T-helper 17 cell (primary cell): ENCODE results near the gene AKT2. TPM values are rescaled to one million over a fixed set of nuclear protein-coding genes. Genes with fewer than 3 reads are reported as not detected.
A peak's percentile ranks its signal among the peaks of the same experiment; 100 is the strongest.

Experiments
- ATAC-seq: fragments of 150-1000 bp; cut with Tn5 transposase; 2 replicates; pipeline ENCODE4 v1.10.0; 2021; ENCODE audit warnings: mild to moderate bottlenecking, moderate library complexity
- DNase-seq, 3 donors: peaks; one replicate each; pipeline versions ENCODE4 v3.0.0 to v3.0.0-alpha.2; 2020 to 2021
- H3K9me3 ChIP-seq: one replicate; pipeline ENCODE4 v1.7.0; 2013; ENCODE audit warnings: low read length, mild to moderate bottlenecking; ENCODE audit not compliant: control insufficient read depth, poor library complexity, severe bottlenecking
- H3K27ac Mint-ChIP-seq: one replicate; pipeline ENCODE4 v1.8.0; 2022; ENCODE audit warnings: mild to moderate bottlenecking, moderate library complexity, mixed read lengths
- H3K27me3 Mint-ChIP-seq: one replicate; pipeline ENCODE4 v1.8.0; 2022; ENCODE audit warnings: mixed read lengths
- H3K36me3 Mint-ChIP-seq: one replicate; pipeline ENCODE4 v1.8.0; 2022; ENCODE audit warnings: low read depth, mixed read lengths
- H3K4me1 Mint-ChIP-seq: one replicate; pipeline ENCODE4 v1.8.0; 2022; ENCODE audit warnings: mild to moderate bottlenecking, mixed read lengths
- H3K4me3 Mint-ChIP-seq: one replicate; pipeline ENCODE4 v1.8.0; 2022; ENCODE audit warnings: mild to moderate bottlenecking, moderate library complexity, mixed read lengths
- total RNA-seq, 4 donors: library from RNA in 2 of 4; stranded (reverse) in 2 of 4; gene quantifications; one replicate each; pipeline ENCODE4 v1.2.3 and lab custom pipeline; 2022 to 2026

Gene AKT2
- total RNA-seq, 2 donors from 2014 or later: 168 to 187 TPM

DNA sequence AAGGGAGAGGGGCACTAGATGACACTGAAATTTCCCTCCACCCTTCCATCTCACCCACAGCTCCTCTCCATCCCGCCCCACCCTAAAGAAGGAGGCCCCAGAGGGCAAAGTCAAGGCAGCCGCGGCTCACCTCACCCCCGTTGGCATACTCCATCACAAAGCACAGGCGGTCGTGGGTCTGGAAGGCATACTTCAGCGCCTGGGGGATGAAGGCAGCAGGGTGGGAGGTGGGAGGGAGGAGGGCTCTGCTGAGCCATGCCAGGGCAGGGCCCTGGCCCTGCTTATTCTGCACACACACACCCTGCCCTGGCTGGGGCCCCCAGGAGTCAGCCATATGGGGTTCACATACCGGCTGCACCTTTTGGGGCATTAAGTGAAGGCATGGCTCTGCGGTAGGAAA is 46.4 kb downstream of the AKT2 start:
- ATAC-seq: no peak
- peak overlapping the region; percentile 16 for H3K27ac Mint-ChIP-seq
- no peak for DNase-seq
- peaks cover 5% of the 10 kb centered on the region for H3K36me3 Mint-ChIP-seq
- H3K9me3 ChIP-seq: no peaks in the 10 kb centered on the region
- no peaks in the 10 kb centered on the region for H3K27me3 Mint-ChIP-seq
- H3K4me1 Mint-ChIP-seq: peaks cover 10% of the 10 kb centered on the region
- H3K4me3 Mint-ChIP-seq: no peak overlapping the region

DNA sequence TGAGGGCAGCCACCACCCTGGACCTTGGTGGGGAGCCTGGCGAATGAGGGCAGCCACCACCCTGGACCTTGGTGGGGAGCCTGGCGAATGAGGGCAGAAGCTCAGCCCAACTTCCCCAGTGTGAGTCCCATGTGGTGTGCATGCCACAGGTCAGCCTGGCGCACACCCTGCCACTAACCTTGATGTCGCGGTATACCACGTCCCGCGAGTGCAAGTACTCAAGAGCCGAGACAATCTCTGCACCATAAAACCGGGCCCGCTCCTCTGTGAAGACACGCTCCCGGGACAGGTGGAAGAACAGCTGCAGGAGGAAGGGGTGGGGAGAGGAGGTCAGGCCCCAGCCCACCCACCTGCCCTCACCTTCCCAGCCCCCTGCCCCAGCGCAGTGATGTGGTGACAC is 47.4 kb downstream of the AKT2 start:
- H3K27ac Mint-ChIP-seq: peak overlapping the region; percentile 16
- no peak for ATAC-seq

DNA sequence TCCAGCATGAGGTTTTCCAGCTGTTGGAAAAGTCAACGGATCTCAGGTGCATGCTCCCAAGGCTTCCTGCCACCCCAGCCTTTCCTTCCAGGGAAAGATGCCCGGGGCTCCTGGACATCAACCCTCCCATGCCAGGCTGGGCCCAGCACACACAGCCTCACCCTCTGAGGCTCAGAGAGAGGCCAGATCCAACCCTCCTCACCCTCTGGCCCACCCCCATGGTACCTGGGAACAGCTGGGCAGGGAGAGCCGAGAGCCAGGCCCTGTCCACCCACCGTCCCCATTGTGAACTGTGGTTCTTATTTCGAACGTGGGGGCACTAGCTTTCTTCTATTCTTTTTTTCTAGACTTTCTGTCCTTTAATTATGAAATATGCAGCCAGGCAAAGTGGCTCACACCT is 48.8 kb downstream of the AKT2 start:
- no peak for DNase-seq
- H3K27me3 Mint-ChIP-seq: no peaks in the 10 kb centered on the region
- no peak for ATAC-seq
- H3K27ac Mint-ChIP-seq: no peak overlapping the region
- no peak overlapping the region for H3K4me3 Mint-ChIP-seq
- peaks cover 8% of the 10 kb centered on the region for H3K4me1 Mint-ChIP-seq
- no peaks in the 10 kb centered on the region for H3K9me3 ChIP-seq
- peaks cover 3% of the 10 kb centered on the region for H3K36me3 Mint-ChIP-seq

More for the DNA sequence above, 47.4 kb downstream of the AKT2 start:
- peaks cover 5% of the 10 kb centered on the region for H3K36me3 Mint-ChIP-seq
- no peaks in the 10 kb centered on the region for H3K27me3 Mint-ChIP-seq
- no peaks in the 10 kb centered on the region for H3K9me3 ChIP-seq
- peaks cover 10% of the 10 kb centered on the region for H3K4me1 Mint-ChIP-seq
- DNase-seq: no peak
- H3K4me3 Mint-ChIP-seq: peak overlapping the region; percentile 41

DNA sequence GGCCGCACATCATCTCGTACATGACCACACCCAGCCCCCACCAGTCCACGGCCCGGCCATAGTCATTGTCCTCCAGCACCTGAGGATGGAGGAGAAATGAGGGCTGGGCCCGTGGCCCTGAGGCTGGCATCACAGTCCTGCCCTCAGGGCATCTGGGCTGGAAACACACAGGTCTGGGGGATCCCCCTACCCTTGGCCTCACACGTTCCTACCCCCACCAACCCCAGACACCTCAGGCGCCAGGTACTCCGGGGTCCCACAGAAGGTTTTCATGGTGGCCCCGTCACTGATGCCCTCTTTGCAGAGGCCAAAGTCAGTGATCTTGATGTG is 49.2 kb downstream of the AKT2 start:
- no peak for DNase-seq
- Mint-ChIP-seq H3K4me1 (peaks cover 8% of the 10 kb centered on the region), H3K27ac (no peak overlapping the region), H3K36me3 (peaks cover 3% of the 10 kb centered on the region), H3K27me3 (no peaks in the 10 kb centered on the region), H3K4me3 (no peak overlapping the region)
- ATAC-seq: no peak
- no peaks in the 10 kb centered on the region for H3K9me3 ChIP-seq

DNA sequence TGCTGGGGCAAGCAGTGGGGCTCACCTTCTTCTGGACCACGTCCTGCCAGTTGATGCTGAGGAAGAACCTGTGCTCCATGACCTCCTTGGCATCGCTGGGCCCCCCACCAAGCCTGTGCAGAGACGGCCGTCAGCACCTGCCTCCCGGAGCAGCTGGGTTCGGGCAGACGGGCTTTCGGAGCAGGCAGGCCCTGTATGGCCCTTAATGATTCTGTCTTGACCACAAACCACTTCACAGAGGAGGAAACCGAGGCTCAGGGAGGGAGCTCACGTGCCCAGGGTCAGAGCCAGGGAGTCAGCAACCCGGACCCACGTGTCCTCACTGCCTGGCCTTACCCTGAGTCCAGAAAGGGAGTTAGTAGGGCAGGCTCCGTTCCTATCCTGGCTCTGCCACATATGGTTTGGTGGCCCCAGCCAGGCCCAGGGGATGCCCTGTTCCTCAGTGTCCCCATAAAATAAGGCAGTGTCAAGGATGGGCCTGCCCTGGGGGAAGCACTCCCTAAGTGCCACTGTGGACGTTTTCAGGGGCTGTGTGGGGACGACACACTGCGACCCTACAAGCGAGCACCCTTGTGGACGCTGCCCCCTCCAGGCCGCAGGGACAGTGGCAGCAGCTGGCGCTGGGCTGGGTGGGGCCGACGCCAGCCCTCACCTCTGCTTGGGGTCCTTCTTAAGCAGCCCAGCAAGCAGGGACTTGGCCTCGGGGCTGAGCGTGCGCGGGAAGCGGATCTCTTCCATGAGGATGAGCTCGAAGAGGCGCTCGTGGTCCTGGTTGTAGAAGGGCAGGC is 49.7 kb downstream of the AKT2 start:
- peaks cover 3% of the 10 kb centered on the region for H3K36me3 Mint-ChIP-seq
- H3K27ac Mint-ChIP-seq: no peak overlapping the region
- ATAC-seq (no peak), DNase-seq (no peak)
- H3K27me3 Mint-ChIP-seq: no peaks in the 10 kb centered on the region
- peaks cover 8% of the 10 kb centered on the region for H3K4me1 Mint-ChIP-seq
- no peak overlapping the region for H3K4me3 Mint-ChIP-seq
- no peaks in the 10 kb centered on the region for H3K9me3 ChIP-seq

DNA sequence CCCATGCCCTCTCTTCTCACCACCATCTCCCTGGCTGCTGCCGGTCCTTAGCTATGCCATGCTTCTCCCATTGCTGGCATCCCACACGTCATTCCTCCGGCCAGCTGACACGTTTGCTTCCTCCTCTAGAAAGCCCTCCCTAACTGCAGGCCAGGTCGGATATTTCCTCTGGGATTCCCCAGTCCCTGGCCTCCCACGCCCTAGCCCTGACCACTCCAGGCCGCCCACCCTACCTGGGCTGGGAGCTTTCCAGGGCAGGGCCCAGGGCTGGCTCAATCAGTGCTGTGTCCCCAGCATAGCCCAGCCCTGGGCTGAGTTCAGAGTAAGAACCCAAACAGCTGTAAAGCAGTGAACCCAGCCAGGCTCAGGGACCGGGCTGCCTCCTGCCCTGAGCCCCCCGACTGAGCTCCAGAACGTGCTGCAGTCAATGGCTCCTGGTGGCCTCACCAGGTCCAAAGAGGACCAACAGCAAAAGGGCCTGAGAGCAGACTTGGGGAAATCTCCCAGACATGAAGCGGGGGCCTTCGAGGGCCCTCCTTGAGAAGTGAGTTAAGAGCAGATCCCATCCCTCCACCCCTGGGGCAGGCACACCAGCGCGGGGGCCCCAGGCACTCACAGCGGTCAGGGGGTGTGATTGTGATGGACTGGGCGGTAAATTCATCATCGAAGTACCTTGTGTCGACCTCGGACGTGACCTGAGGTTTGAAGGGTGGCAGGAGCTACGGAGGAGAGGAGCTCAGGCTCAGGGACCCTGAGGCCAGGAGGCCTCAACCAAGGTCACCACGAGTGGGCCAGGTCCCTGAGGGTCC is 50.5 kb downstream of the AKT2 start:
- H3K9me3 ChIP-seq: no peaks in the 10 kb centered on the region
- DNase-seq: no peak
- no peak overlapping the region for H3K27ac Mint-ChIP-seq

DNA sequence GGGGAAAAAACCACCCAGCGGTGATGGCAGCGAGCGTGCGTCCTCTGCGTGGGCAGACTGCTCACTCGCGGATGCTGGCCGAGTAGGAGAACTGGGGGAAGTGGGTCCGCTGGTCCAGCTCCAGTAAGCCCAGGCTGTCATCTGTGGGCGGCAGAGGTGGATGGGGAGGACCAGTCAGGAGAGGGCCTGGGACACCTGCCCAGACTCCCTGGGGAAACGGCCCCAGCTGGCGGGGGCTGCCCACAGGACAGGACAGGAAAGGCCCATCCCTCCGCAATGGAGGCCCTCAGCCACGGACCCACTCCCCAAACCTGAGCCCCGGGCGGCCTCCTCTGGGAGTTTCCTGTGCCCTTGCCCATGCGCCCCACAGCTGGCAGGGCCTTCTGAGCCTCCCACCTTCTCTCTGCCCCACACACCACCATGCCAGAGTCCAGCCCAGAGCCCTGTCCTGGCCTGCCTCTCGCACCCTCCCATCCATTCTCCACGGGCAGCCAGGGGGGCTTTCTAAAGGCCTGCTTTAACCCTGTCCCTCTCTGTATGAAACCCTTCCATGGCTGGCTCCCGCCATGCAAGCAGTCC is 51.2 kb downstream of the AKT2 start:
- DNase-seq (no peak), ATAC-seq (no peak)
- Mint-ChIP-seq H3K36me3 (peaks cover 3% of the 10 kb centered on the region), H3K4me3 (no peak overlapping the region), H3K27me3 (no peaks in the 10 kb centered on the region), H3K4me1 (peaks cover 8% of the 10 kb centered on the region), H3K27ac (no peak overlapping the region)
- no peaks in the 10 kb centered on the region for H3K9me3 ChIP-seq

More for the DNA sequence above, 50.5 kb downstream of the AKT2 start:
- ATAC-seq: no peak
- Mint-ChIP-seq H3K4me1 (peaks cover 8% of the 10 kb centered on the region), H3K36me3 (peaks cover 3% of the 10 kb centered on the region), H3K27me3 (no peaks in the 10 kb centered on the region), H3K4me3 (peak overlapping the region; percentile 31)

DNA sequence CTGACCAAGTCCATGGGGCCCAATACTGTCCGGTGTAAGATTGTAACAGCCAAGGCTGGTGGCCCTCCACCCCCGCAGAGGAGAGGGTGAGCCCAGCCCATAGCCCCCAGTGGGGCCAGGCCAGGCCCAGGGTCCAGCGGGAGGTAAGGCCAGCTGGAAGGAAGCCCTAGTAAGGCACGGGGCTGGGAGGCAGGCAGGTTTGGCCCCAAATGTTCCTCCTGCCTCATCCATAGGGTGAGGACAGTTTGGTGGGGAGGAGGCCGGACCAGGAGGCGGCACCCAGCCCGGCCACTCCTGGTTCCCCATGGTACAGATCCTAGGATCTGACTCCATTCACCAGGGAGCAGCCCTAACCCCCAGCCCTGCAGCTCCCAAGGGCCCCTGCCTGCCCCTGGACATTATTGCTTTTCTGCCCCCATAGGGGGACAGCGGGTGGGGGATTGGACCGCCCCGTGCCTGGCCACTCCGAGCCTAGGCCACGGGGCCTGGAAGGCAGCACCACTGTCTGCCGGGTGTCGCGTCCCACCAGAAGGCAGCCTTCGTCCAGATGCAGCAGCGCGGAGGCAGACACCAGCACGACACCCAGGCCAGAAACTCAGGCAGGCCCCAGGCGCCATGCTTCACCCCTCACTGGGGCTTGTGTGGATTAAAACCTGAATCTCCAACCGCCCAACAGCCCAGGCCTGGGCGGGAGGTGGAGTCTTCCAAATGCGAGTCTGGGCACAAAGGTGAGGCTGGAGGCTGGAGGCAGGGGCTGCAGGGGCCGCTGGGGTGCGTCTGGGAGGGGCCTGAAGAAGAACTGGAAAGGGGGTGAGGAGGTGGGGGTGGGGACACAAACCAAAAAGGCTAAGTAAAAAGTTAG is 52.0 kb downstream of the AKT2 start:
- H3K27ac Mint-ChIP-seq: no peak overlapping the region
- no peaks in the 10 kb centered on the region for H3K9me3 ChIP-seq
- peaks cover 1% of the 10 kb centered on the region for H3K27me3 Mint-ChIP-seq
- DNase-seq (no peak), ATAC-seq (no peak)
- no peak overlapping the region for H3K4me3 Mint-ChIP-seq
- peaks cover 9% of the 10 kb centered on the region for H3K4me1 Mint-ChIP-seq
- peaks cover 2% of the 10 kb centered on the region for H3K36me3 Mint-ChIP-seq

DNA sequence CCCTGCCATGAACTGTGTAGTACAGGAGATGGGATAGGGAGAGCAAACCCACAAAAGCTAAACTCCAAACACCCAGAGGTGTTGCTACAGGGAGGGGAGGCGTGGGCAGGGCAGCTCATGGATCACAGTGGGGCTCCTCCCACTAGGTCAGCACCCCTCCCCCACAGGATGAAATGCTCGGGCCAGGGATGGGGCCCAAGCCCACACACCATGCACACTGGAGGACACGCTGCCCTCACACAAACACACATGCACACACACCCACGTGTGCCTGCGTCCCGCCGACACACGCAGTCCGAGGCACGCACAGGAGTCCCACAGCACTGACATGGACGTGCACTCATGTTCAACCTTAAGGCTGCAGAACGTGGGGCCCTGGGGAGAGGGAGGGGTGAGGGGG is 52.7 kb downstream of the AKT2 start:
- H3K4me1 Mint-ChIP-seq: peaks cover 6% of the 10 kb centered on the region
- ATAC-seq: no peak
- H3K27me3 Mint-ChIP-seq: peaks cover 8% of the 10 kb centered on the region
- H3K27ac Mint-ChIP-seq: no peak overlapping the region
- no peak for DNase-seq
- H3K36me3 Mint-ChIP-seq: no peaks in the 10 kb centered on the region
- no peak overlapping the region for H3K4me3 Mint-ChIP-seq
- no peaks in the 10 kb centered on the region for H3K9me3 ChIP-seq

DNA sequence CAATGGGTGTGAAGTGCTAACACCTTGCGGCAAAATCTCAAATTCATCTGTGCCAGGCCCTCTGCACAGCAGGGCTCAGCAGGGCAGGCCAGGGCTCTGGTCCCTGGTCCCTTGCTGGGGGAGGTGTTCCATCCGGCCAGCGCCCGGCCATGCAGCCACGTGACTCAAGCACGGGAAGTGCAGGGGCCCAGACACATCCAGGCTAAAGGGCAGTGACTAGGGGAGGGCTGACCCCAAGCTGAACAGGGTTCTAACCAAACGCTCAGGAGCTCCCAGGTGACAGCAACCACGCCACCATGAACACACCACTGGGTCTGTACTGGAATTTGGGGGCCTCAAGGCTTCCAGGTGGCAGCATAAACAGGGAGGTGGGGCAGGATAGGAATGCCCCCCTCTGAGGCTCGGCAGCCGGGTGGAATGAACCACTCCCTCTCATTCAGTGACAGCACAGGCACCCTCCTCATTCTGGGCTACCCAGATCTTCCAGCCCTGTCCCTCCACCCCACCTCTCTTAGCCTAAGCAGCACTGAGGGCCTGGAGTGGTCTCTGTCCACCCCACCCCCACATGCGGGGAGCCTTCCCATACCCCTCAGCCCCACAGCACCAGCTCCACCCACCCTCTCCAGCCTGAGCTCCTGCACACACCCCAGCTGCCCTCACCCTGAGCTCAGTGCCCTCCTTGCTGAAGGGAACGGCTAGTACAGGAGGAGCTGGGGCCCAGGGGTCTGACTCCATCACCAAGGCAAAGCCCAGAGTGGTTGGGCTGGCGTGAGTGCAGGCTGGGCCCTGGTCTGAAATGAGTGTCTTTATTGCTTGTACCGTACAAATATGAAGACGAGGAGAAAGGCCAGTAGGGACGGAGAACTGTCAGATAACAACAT is 53.4 kb downstream of the AKT2 start:
- no peaks in the 10 kb centered on the region for H3K9me3 ChIP-seq
- peak overlapping the region; percentile 60 for H3K4me3 Mint-ChIP-seq
- peaks cover 6% of the 10 kb centered on the region for H3K4me1 Mint-ChIP-seq
- DNase-seq (no peak), ATAC-seq (peak; percentile 12)
- H3K27ac Mint-ChIP-seq: no peak overlapping the region
- H3K27me3 Mint-ChIP-seq: peaks cover 14% of the 10 kb centered on the region
- H3K36me3 Mint-ChIP-seq: no peaks in the 10 kb centered on the region

DNA sequence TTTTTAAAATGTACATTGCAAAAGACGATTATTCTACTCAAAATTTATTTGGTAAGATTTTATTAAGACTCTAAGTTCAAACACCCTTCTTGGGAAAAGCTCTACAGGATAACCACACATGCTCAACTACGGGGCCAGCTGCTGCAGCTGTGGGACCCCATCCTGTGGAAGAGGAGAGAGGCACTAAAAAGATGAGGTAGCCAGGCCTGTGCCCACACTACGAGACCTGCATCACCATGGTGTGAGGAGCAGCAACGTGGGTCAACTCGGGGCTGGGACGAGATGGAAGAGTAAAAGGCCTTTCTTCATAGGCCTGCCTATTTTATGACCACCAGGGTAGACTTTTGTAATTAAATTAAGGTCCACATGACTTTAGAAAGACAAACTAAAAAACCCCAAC is 54.1 kb downstream of the AKT2 start:
- ATAC-seq (no peak), DNase-seq (no peak)
- Mint-ChIP-seq H3K4me1 (peaks cover 6% of the 10 kb centered on the region), H3K27ac (no peak overlapping the region), H3K27me3 (peaks cover 22% of the 10 kb centered on the region), H3K4me3 (peak overlapping the region; percentile 21), H3K36me3 (no peaks in the 10 kb centered on the region)
- no peaks in the 10 kb centered on the region for H3K9me3 ChIP-seq

DNA sequence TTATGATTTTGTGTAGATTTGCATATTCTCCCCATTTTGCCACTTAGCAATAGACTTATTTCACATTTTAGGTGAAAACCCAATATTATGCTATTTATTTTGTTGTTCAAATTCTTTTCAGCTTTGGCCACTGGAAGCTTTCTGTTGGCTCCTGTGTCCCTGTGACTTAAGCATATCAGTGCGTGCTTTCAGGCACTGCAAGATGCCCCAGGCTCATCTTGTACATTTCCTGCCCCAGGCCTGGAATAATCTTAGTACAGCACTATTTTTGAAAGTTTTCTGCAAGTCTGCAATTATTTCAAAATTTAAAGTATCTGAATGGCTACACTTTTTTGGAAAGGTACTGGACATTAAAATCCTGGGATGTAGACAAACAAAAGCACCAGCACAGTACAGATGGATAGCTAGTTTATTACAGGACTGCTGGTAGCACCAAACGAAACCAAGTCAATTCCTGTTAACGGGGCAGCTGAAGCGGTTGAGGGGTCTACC is 55.2 kb downstream of the AKT2 start:
- DNase-seq: no peak
- H3K36me3 Mint-ChIP-seq: peaks cover 2% of the 10 kb centered on the region
- H3K4me3 Mint-ChIP-seq: no peak overlapping the region
- H3K27ac Mint-ChIP-seq: peak overlapping the region; percentile 63
- no peak for ATAC-seq
- peaks cover 33% of the 10 kb centered on the region for H3K27me3 Mint-ChIP-seq
- peaks cover 12% of the 10 kb centered on the region for H3K4me1 Mint-ChIP-seq
- no peaks in the 10 kb centered on the region for H3K9me3 ChIP-seq
